Measurements from ENCODE around the gene COPG2. TPM values are rescaled to one million over a fixed set of nuclear protein-coding genes. Genes with fewer than 3 reads are reported as not detected.
A peak's percentile ranks its signal among the peaks of the same experiment; 100 is the strongest.

Gene COPG2
- 26.0 TPM for total RNA-seq (2021; ENCODE audit: unreplicated experiment)
- 14.9 TPM for polyA plus RNA-seq (2012; ENCODE audit: insufficient read length)
- percentile 66 among the genes with signal in this experiment for Bru-seq, nascent RNA
- BruChase-seq, experiment 1, labeled RNA remaining after a 2-hour chase: percentile 55 among the genes with signal in this experiment
- percentile 61 among the genes with signal in this experiment for BruChase-seq, experiment 2, labeled RNA remaining after a 6-hour chase
- long read RNA-seq, transcript COPG2-202 (24 exons, 3,134 nt): major isoform, 19 of 27 reads
- long read RNA-seq, partial matches to known transcripts: 1 of 27 reads
- long read RNA-seq, other reads (novel, unspliced or antisense): 5 of 27 reads

- DNase-seq (ENCODE audit: low read depth, low spot score) (peak; percentile 35), ATAC-seq (peak; percentile 100)
- TF ChIP-seq CTCF (IDR thresholded peaks at IDR 0.05): no peak
- TF ChIP-seq SIN3A (IDR thresholded peaks at IDR 0.05; ENCODE audit: borderline replicate concordance, insufficient read depth, low read depth, low read length): 0 out of 2 replicates have a peak, but pooled peaks have one; percentile 35
- TF ChIP-seq TCF7L2 (IDR thresholded peaks at IDR 0.05; ENCODE audit: low read depth, low read length): no peak
- TF ChIP-seq POLR2AphosphoS5 (IDR thresholded peaks at IDR 0.05; ENCODE audit: low read depth, low read length): peak; percentile 77
- TF ChIP-seq REST (IDR thresholded peaks at IDR 0.05; ENCODE audit: insufficient read depth in 1 of 2, low read depth in 2 of 2, low read length in 1 of 2): no peak
- intact Hi-C loops (cut with micrococcal nuclease; ENCODE audit: unreplicated experiment) (no loop called here), in situ Hi-C loops (cut with HindIII; ENCODE audit: low pct_unique_long_range_greater_than_20kb, low sequenced_read_pairs) (no loop called here)
- BruUV-seq (replicated peaks): no TSS peak
- Histone ChIP-seq H3K4me1 (ENCODE audit: control insufficient read depth, insufficient read depth, low read length) (no peaks in the 10 kb centered on the region), H3K27ac (ENCODE audit: low read length) (peak within 1 kb of the TSS; percentile 89), H3K36me3 (ENCODE audit: control insufficient read depth, insufficient read depth, low read length) (peaks cover 7% of the 10 kb centered on the region), H3K4me3 (ENCODE audit: low read depth in 2 of 2, low read length in 2 of 2) (peak within 1 kb of the TSS; percentile 82 to 86), H3K9me3 (ENCODE audit: control insufficient read depth, insufficient read depth, low read depth, low read length) (no peaks in the 10 kb centered on the region), H3K27me3 (ENCODE audit: control insufficient read depth, insufficient read depth, low read length) (no peaks in the 10 kb centered on the region)
- POLR2A ChIA-PET: no interaction called here
- CTCF ChIA-PET: no interaction called here
Observed at GRCh38 chr7:130668258-130669084, at the start of gene COPG2. TSS of gene COPG2 (minus strand) at chr7:130668748. CDS start at chr7:130668668, 80 bp downstream.

GRCh38 chr7:130712416-130712815, 43.9 kb upstream of the COPG2 start:
- intact Hi-C loops (cut with micrococcal nuclease; ENCODE audit: unreplicated experiment): no loop called here
- ChIA-PET POLR2A (no interaction called here), CTCF (no interaction called here)
- H3K9me3 ChIP-seq (ENCODE audit: control insufficient read depth, insufficient read depth, low read depth, low read length): no peaks in the 10 kb centered on the region
- in situ Hi-C loops (cut with HindIII; ENCODE audit: low pct_unique_long_range_greater_than_20kb, low sequenced_read_pairs): no loop called here
- ATAC-seq (no peak), DNase-seq (ENCODE audit: low read depth, low spot score) (no peak)
- no TSS peak for BruUV-seq (replicated peaks)
- no peaks in the 10 kb centered on the region for H3K4me1 ChIP-seq (ENCODE audit: control insufficient read depth, insufficient read depth, low read length)
- H3K27ac ChIP-seq (ENCODE audit: low read length): no peak overlapping the region
- no peak overlapping the region for H3K4me3 ChIP-seq (ENCODE audit: low read depth in 2 of 2, low read length in 2 of 2)
- H3K27me3 ChIP-seq (ENCODE audit: control insufficient read depth, insufficient read depth, low read length): peaks cover 9% of the 10 kb centered on the region; the same call in 1 of the 2 replicates
- TF ChIP-seq POLR2AphosphoS5 (IDR thresholded peaks at IDR 0.05; ENCODE audit: low read depth, low read length) (no peak), TCF7L2 (IDR thresholded peaks at IDR 0.05; ENCODE audit: low read depth, low read length) (no peak), CTCF (IDR thresholded peaks at IDR 0.05) (no peak)
- no peaks in the 10 kb centered on the region for H3K36me3 ChIP-seq (ENCODE audit: control insufficient read depth, insufficient read depth, low read length)

All from Panc1 (cell line).